ENCODE measurements around the gene PPP1R13B. TPM values are rescaled to one million over a fixed set of nuclear protein-coding genes. Genes with fewer than 3 reads are reported as not detected.

The PPP1R13B gene
- total RNA-seq, 1 experiment from 2014 or later, result 19.0 TPM

DNA sequence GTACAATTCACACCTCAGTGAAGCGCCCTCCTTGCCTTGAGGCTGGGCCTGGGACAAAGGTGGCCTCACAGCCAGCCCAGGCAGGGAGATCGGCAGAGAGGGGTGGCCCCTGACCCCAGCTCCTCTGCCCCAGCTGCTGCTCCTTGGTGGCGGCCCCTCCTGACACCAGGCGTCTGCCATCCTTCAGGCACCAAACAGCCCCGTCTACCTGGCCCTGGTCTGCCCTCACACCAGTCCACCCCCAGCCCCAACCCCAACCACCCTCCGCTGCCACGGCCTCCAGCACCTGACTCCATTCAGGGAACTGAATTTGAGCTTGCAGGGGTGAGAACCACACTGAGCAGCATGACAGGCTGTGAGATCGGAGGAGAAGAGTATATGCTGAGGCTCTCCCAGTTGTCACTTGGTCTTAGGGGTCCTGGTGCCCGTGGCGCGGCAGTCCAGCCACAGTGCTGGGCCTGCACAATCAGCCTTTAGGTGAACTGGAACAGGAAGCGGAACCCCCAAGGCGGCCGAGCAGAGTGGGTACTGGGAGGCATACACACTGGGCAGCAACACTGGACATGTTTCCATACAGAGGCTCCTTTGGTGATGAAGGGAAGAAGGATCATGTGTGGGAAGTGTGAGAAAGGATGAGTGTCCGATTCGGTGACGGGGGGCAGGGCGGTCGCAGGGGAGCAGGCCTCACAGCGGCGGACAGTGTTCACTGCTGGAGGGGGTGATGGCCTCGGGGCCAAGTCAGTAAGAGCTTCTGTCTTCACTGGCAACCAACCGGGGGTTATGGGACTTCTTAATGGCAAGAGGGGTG is 113.1 kb downstream of the PPP1R13B start:
- H3K27me3 ChIP-seq (ENCODE audit: control insufficient read depth, insufficient read depth, low read length), result no peaks in the 10 kb centered on the region
- H3K4me1 ChIP-seq (ENCODE audit: control insufficient read depth, insufficient read depth, low read length), result no peaks in the 10 kb centered on the region
- H3K36me3 ChIP-seq (ENCODE audit: control insufficient read depth, insufficient read depth, low read length), result no peaks in the 10 kb centered on the region; the same call in 1 of the 2 replicates
- DNase-seq (ENCODE audit: low read depth, low spot score), result no peak
- H3K9me3 ChIP-seq (ENCODE audit: control insufficient read depth, insufficient read depth, low read depth, low read length), result no peaks in the 10 kb centered on the region
- no peak overlapping the region for H3K27ac ChIP-seq (ENCODE audit: low read length)
- CTCF ChIA-PET, result interaction anchor here (0.6 to 1.6 kb wide), 4 partner anchors 75 to 360 kb away, joined by 3 to 6 read pairs (median 4); no protein-coding TSS in a partner anchor
- ATAC-seq, result no peak
- no peak for TF ChIP-seq SIN3A (IDR thresholded peaks at IDR 0.05; ENCODE audit: borderline replicate concordance, insufficient read depth, low read depth, low read length)
- TF ChIP-seq TCF7L2 (IDR thresholded peaks at IDR 0.05; ENCODE audit: low read depth, low read length), result no peak
- TF ChIP-seq, protein P1, sequence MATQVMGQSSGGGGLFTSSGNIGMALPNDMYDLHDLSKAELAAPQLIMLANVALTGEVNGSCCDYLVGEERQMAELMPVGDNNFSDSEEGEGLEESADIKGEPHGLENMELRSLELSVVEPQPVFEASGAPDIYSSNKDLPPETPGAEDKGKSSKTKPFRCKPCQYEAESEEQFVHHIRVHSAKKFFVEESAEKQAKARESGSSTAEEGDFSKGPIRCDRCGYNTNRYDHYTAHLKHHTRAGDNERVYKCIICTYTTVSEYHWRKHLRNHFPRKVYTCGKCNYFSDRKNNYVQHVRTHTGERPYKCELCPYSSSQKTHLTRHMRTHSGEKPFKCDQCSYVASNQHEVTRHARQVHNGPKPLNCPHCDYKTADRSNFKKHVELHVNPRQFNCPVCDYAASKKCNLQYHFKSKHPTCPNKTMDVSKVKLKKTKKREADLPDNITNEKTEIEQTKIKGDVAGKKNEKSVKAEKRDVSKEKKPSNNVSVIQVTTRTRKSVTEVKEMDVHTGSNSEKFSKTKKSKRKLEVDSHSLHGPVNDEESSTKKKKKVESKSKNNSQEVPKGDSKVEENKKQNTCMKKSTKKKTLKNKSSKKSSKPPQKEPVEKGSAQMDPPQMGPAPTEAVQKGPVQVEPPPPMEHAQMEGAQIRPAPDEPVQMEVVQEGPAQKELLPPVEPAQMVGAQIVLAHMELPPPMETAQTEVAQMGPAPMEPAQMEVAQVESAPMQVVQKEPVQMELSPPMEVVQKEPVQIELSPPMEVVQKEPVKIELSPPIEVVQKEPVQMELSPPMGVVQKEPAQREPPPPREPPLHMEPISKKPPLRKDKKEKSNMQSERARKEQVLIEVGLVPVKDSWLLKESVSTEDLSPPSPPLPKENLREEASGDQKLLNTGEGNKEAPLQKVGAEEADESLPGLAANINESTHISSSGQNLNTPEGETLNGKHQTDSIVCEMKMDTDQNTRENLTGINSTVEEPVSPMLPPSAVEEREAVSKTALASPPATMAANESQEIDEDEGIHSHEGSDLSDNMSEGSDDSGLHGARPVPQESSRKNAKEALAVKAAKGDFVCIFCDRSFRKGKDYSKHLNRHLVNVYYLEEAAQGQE (IDR thresholded peaks at IDR 0.05; ENCODE audit: insufficient read depth in 1 of 2, low read depth in 2 of 2, low read length in 1 of 2), result no peak
- no peak for TF ChIP-seq CTCF (IDR thresholded peaks at IDR 0.05)
- TF ChIP-seq POLR2AphosphoS5 (IDR thresholded peaks at IDR 0.05; ENCODE audit: low read depth, low read length), result no peak
- POLR2A ChIA-PET, result no interaction called here
- TSS peak; percentile 57 for BruUV-seq (replicated peaks)
- H3K4me3 ChIP-seq (ENCODE audit: low read depth in 2 of 2, low read length in 2 of 2), result no peak overlapping the region
- intact Hi-C loops (cut with micrococcal nuclease; ENCODE audit: unreplicated experiment) (no loop called here), in situ Hi-C loops (cut with HindIII; ENCODE audit: low pct_unique_long_range_greater_than_20kb, low sequenced_read_pairs) (no loop called here)

GRCh38 chr14:103733651-103734050 is 113.7 kb downstream of the PPP1R13B start:
- ATAC-seq, result no peak

More at GRCh38 chr14:103733651-103734050, 113.7 kb downstream of the PPP1R13B start:
- no peaks in the 10 kb centered on the region for H3K4me1 ChIP-seq (ENCODE audit: control insufficient read depth, insufficient read depth, low read length)
- no peak for DNase-seq (ENCODE audit: low read depth, low spot score)
- H3K9me3 ChIP-seq (ENCODE audit: control insufficient read depth, insufficient read depth, low read depth, low read length), result no peaks in the 10 kb centered on the region
- in situ Hi-C loops (cut with HindIII; ENCODE audit: low pct_unique_long_range_greater_than_20kb, low sequenced_read_pairs) (no loop called here), intact Hi-C loops (cut with micrococcal nuclease; ENCODE audit: unreplicated experiment) (no loop called here)
- no peak overlapping the region for H3K27ac ChIP-seq (ENCODE audit: low read length)
- no peaks in the 10 kb centered on the region for H3K27me3 ChIP-seq (ENCODE audit: control insufficient read depth, insufficient read depth, low read length)
- no peaks in the 10 kb centered on the region; the same call in 1 of the 2 replicates for H3K36me3 ChIP-seq (ENCODE audit: control insufficient read depth, insufficient read depth, low read length)
- no TSS peak for BruUV-seq (replicated peaks)
- ChIA-PET POLR2A (no interaction called here), CTCF (interaction anchor here (0.6 to 1.6 kb wide), 3 partner anchors 75 to 169 kb away, joined by 3 to 6 read pairs (median 5); no protein-coding TSS in a partner anchor)
- TF ChIP-seq CTCF (IDR thresholded peaks at IDR 0.05), result no peak
- TF ChIP-seq TCF7L2 (IDR thresholded peaks at IDR 0.05; ENCODE audit: low read depth, low read length), result no peak
- no peak for TF ChIP-seq SIN3A (IDR thresholded peaks at IDR 0.05; ENCODE audit: borderline replicate concordance, insufficient read depth, low read depth, low read length)
- no peak for TF ChIP-seq POLR2AphosphoS5 (IDR thresholded peaks at IDR 0.05; ENCODE audit: low read depth, low read length)
- no peak overlapping the region for H3K4me3 ChIP-seq (ENCODE audit: low read depth in 2 of 2, low read length in 2 of 2)
